Measurements from ENCODE around the gene PRDM1. TPM values are rescaled to one million over a fixed set of nuclear protein-coding genes. Genes with fewer than 3 reads are reported as not detected.

PRDM1 gene
- total RNA-seq, 4 donors from 2014 or later: 1.0 to 20.7 (median 7.0) TPM

DNA sequence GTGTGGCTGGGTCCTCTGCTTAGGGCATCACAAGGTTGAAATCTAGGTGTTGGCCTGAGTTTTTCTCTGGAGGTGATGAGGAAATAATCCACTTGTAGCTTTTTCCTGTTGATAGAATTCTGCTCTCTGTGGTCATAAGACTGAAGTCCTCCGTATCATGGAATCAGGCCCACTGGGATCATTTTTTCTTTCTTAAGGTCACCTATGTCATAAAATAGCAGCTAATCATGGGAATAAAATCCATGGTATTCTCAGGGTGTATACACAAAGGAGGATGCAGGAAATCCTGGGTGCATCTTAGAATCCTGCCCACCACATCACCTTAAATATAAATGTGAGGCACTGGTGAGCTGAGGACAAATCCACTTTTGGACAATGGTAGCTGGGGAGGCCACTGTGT lies 72.7 kb downstream of the PRDM1 start:
- H3K27ac ChIP-seq: no peak overlapping the region
- no peak for DNase-seq
- H3K9me3 ChIP-seq: no peaks in the 10 kb centered on the region
- H3K4me3 ChIP-seq: no peak overlapping the region
- no peaks in the 10 kb centered on the region for H3K27me3 ChIP-seq
- intact Hi-C loops (cut with DNase I; ENCODE audit: low total_unique reads): no loop called here
- TF ChIP-seq POLR2A (IDR thresholded peaks at IDR 0.05): no peak
- TF ChIP-seq, protein P1, sequence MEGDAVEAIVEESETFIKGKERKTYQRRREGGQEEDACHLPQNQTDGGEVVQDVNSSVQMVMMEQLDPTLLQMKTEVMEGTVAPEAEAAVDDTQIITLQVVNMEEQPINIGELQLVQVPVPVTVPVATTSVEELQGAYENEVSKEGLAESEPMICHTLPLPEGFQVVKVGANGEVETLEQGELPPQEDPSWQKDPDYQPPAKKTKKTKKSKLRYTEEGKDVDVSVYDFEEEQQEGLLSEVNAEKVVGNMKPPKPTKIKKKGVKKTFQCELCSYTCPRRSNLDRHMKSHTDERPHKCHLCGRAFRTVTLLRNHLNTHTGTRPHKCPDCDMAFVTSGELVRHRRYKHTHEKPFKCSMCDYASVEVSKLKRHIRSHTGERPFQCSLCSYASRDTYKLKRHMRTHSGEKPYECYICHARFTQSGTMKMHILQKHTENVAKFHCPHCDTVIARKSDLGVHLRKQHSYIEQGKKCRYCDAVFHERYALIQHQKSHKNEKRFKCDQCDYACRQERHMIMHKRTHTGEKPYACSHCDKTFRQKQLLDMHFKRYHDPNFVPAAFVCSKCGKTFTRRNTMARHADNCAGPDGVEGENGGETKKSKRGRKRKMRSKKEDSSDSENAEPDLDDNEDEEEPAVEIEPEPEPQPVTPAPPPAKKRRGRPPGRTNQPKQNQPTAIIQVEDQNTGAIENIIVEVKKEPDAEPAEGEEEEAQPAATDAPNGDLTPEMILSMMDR (IDR thresholded peaks at IDR 0.05): no peak
- H3K4me1 ChIP-seq: no peaks in the 10 kb centered on the region
- H3K36me3 ChIP-seq: no peaks in the 10 kb centered on the region

Other genes with a start within 250 kb of the PRDM1 start
- 10 to 100 TPM; 40.0 to 87.9 (median 63.3) TPM for gene ATG5, start 239.4 kb downstream of the PRDM1 start, total RNA-seq

Measured in uterus (tissue), 4 donors.